SU-DHL-6 (cell line): ENCODE data around the gene CUX1.
A peak's percentile ranks its signal among the peaks of the same experiment; 100 is the strongest.

Experiments
- H2AFZ ChIP-seq: fragments of 200-600 bp; sonication (generic); 2 replicates; pipeline ENCODE4 v1.6.1; 2014; ENCODE audit warnings: low read depth, mild to moderate bottlenecking, moderate library complexity, mixed read lengths, antibody characterized with exemption, low read length; ENCODE audit not compliant: severe bottlenecking
- H3F3A ChIP-seq: fragments of 200-600 bp; shearing (Covaris generic); 2 replicates; pipeline ENCODE4 v1.6.0; 2016; ENCODE audit warnings: antibody characterized with exemption, mild to moderate bottlenecking; ENCODE audit not compliant: insufficient read depth
- H3K27ac ChIP-seq: fragments of 200-600 bp; sonication (generic); 2 replicates; pipeline ENCODE4 v1.5.1; 2016; ENCODE audit warnings: low read depth, mild to moderate bottlenecking, low read length, moderate library complexity, mixed read lengths
- H3K27me3 ChIP-seq: fragments of 200-600 bp; sonication (generic), shearing (Covaris generic); 2 replicates; pipeline ENCODE4 v1.6.0; 2014; ENCODE audit warnings: mild to moderate bottlenecking, low read length
- H3K36me3 ChIP-seq: fragments of 200-600 bp; sonication (generic); 2 replicates; pipeline ENCODE4 v1.6.1; 2014; ENCODE audit warnings: mild to moderate bottlenecking, low read length, mixed read lengths
- H3K4me2 ChIP-seq: fragments of 300-600, 200-600 bp; shearing (Covaris generic), sonication (generic); 2 replicates; pipeline ENCODE4 v1.6.0; 2014; ENCODE audit warnings: low read length, low read depth, mild to moderate bottlenecking; ENCODE audit not compliant: poor library complexity, severe bottlenecking
- H3K4me3 ChIP-seq: fragments of 200-600 bp; sonication (generic); 2 replicates; pipeline ENCODE4 v1.5.1; 2014; ENCODE audit warnings: antibody characterized with exemption, low read length, mild to moderate bottlenecking, mixed read lengths; ENCODE audit not compliant: insufficient read depth, poor library complexity, severe bottlenecking
- H3K79me2 ChIP-seq: fragments of 200-600 bp; sonication (generic); 2 replicates; pipeline ENCODE4 v1.6.1; 2014; ENCODE audit warnings: mild to moderate bottlenecking, low read length, moderate library complexity; ENCODE audit not compliant: insufficient read depth
- H3K9ac ChIP-seq: fragments of 200-600 bp; sonication (generic); 2 replicates; pipeline ENCODE4 v1.7.0; 2014; ENCODE audit warnings: mild to moderate bottlenecking, low read length
- H3K9me2 ChIP-seq: fragments of 200-600 bp; sonication (generic); replicated peaks from 2 replicates; pipeline ENCODE4 v1.6.1; 2014; ENCODE audit warnings: low read length; ENCODE audit not compliant: insufficient read depth
- H3K9me3 ChIP-seq: fragments of 200-600 bp; sonication (generic); 2 replicates; pipeline ENCODE4 v1.6.1; 2014; ENCODE audit warnings: low read length, mixed read lengths; ENCODE audit not compliant: insufficient read depth
- H4K20me1 ChIP-seq: fragments of 200-600 bp; sonication (generic); 2 replicates; pipeline ENCODE4 v1.6.1; 2014; ENCODE audit warnings: low read depth, mild to moderate bottlenecking, antibody characterized with exemption, low read length, moderate library complexity, mixed read lengths
- EZH2phosphoT487 ChIP-seq: fragments of 200-600 bp; sonication (generic), shearing (Covaris generic); conservative IDR thresholded peaks from 2 replicates; pipeline ENCODE4 v1.6.1; 2018; ENCODE audit warnings: mild to moderate bottlenecking, antibody characterized with exemption, low read length, moderate library complexity, mixed read lengths
- TF ChIP-seq, protein P1 (sequence below): fragments of 200-600 bp; sonication (generic); IDR thresholded peaks from one replicate; pipeline ENCODE4 v1.5.1; 2017; ENCODE audit warnings: antibody characterized with exemption, mild to moderate bottlenecking, low read length, moderate library complexity; ENCODE audit not compliant: insufficient read depth, poor library complexity, severe bottlenecking

The CUX1 gene

GRCh38 chr7:101817471-101818286 lies at the start of gene CUX1:
CUX1 (plus strand) TSS chr7:101817626; CDS start chr7:101817640, 14 bp downstream.
- Histone ChIP-seq H3K27me3 (no peaks in the 10 kb centered on the region), H4K20me1 (no peaks in the 10 kb centered on the region), H3K9me2 (no peaks in the 10 kb centered on the region), H3K79me2 (peaks cover 58% of the 10 kb centered on the region), H3K27ac (peak within 1 kb of the TSS; percentile 85), H3F3A (peaks cover 61% of the 10 kb centered on the region), H2AFZ (no peak within 1 kb of the TSS), H3K9me3 (no peaks in the 10 kb centered on the region), H3K4me2 (peak within 1 kb of the TSS; percentile 97), H3K9ac (peak within 1 kb of the TSS; percentile 97), H3K36me3 (peaks cover 8% of the 10 kb centered on the region), H3K4me3 (peak within 1 kb of the TSS; percentile 64)
- TF ChIP-seq, protein P1, sequence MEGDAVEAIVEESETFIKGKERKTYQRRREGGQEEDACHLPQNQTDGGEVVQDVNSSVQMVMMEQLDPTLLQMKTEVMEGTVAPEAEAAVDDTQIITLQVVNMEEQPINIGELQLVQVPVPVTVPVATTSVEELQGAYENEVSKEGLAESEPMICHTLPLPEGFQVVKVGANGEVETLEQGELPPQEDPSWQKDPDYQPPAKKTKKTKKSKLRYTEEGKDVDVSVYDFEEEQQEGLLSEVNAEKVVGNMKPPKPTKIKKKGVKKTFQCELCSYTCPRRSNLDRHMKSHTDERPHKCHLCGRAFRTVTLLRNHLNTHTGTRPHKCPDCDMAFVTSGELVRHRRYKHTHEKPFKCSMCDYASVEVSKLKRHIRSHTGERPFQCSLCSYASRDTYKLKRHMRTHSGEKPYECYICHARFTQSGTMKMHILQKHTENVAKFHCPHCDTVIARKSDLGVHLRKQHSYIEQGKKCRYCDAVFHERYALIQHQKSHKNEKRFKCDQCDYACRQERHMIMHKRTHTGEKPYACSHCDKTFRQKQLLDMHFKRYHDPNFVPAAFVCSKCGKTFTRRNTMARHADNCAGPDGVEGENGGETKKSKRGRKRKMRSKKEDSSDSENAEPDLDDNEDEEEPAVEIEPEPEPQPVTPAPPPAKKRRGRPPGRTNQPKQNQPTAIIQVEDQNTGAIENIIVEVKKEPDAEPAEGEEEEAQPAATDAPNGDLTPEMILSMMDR: no peak
- no peak for TF ChIP-seq EZH2phosphoT487

DNA sequence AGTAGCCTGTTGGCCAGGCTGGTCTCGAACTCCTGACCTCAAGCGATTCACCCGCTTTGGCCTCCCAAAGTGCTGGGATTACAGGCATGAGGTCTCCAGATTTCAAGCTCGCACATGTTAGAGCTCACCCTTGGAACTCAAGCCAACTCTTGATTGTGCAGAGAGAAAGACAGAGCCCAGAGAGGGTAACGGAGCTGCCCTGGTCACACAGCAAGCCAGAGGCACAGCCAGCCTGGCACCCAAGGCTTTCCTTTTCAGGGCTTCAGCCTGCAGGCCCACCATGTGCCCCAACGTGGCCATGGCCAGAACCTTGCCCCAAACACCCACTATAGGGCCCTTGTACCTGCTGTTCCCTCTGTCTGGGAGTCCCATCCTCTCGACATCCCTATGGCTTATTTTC lies 49.1 kb upstream of the CUX1 start:
- H4K20me1 ChIP-seq: no peaks in the 10 kb centered on the region
- no peaks in the 10 kb centered on the region for H3K9me2 ChIP-seq
- H3K4me2 ChIP-seq: no peak overlapping the region
- no peaks in the 10 kb centered on the region for H3F3A ChIP-seq
- no peak overlapping the region for H3K4me3 ChIP-seq
- H2AFZ ChIP-seq: no peak overlapping the region
- H3K36me3 ChIP-seq: no peaks in the 10 kb centered on the region
- H3K27me3 ChIP-seq: no peaks in the 10 kb centered on the region
- TF ChIP-seq EZH2phosphoT487: no peak
- TF ChIP-seq, protein P1: no peak
- H3K79me2 ChIP-seq: no peaks in the 10 kb centered on the region
- H3K27ac ChIP-seq: no peak overlapping the region
- H3K9me3 ChIP-seq: no peaks in the 10 kb centered on the region
- no peak overlapping the region for H3K9ac ChIP-seq

GRCh38 chr7:101770466-101770865 lies 47.0 kb upstream of the CUX1 start:
- no peaks in the 10 kb centered on the region for H3K9me3 ChIP-seq
- H3K9me2 ChIP-seq: no peaks in the 10 kb centered on the region
- H3K4me3 ChIP-seq: no peak overlapping the region
- H3K36me3 ChIP-seq: no peaks in the 10 kb centered on the region
- no peaks in the 10 kb centered on the region for H3K27me3 ChIP-seq
- H3K27ac ChIP-seq: no peak overlapping the region
- no peaks in the 10 kb centered on the region for H3F3A ChIP-seq
- no peak overlapping the region for H3K4me2 ChIP-seq
- H2AFZ ChIP-seq: no peak overlapping the region
- H3K9ac ChIP-seq: no peak overlapping the region
- H4K20me1 ChIP-seq: no peaks in the 10 kb centered on the region
- TF ChIP-seq, protein P1: no peak
- no peak for TF ChIP-seq EZH2phosphoT487
- no peaks in the 10 kb centered on the region for H3K79me2 ChIP-seq
